Hepatic stellate cell (primary cell): Measurements from ENCODE around the gene IFT88.

ENCODE experiments used
- DNase-seq: peaks from one replicate; pipeline ENCODE4 v3.0.0; 2011; ENCODE audit warnings: low spot score

IFT88 gene

DNA sequence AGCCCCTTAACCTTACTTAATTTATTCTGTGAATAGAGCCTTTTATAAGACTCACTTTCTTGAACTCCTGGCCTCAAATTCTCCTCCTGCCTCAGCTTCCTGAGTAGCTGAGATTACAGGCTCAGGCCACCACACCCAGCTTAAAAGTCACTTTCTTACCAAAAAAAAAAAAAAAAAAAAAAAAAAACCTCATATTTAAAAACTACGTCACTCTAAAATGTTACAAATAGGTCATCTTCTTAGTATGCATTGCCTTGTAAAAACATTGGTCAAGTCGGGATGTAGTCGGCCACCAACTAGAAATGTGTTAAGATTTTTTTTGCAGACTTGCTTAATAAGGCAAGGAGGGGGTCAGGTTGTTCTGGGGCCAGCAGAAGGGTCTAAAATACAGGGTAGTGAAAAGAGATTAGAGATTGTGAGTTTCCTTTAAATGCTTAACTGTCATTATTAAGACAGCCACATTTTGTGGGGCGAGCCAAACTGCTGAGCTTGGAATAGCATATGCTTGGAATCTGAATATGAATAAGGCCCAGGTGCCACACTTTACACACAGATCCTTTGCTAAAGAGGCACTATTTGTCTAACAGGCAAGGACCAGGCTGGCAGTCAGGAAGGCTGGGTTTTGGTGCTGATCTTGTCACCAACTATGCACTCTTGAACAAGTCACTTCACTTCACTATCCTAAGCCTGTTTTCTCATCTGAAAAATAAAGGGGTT is 120.1 kb downstream of the IFT88 start:
- no peak for DNase-seq

DNA sequence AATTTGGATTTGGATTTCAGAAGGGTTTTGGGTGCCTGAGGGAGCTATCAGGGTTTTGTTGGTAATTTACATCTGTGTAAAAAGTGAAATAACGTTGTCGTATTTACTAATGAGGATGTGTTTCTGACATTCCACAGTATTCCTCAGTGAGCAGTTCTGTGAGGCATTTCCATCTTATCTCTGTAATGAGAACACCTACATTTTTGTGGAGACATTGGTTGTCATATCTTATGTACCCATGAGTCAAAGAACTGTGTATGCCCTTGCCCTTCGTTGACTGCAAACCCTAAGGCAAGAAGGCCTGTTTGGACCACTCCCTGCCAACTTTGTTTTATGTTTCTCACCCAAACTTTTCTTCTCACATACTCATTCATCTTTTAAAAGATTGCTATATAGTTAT is 122.3 kb downstream of the IFT88 start:
- DNase-seq: no peak

DNA sequence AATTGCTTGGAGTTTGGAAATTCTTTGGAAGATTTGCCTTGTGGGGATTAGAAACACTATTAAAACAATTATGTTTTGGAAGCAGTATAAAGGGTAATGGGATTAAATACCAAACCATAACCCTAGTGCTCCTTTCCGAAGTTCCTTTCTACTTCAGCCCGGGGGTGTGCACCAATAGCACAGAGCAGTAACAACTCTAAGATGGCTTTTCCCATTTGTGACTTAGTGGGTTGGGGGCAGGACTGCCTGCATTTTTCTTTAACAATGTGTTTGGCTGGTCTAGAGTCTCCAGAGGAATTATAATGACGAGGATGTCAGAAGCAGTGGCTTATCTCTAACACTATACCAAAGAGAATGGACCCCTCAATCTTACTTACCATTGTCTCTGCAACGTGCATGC is 124.7 kb downstream of the IFT88 start:
- DNase-seq: no peak

DNA sequence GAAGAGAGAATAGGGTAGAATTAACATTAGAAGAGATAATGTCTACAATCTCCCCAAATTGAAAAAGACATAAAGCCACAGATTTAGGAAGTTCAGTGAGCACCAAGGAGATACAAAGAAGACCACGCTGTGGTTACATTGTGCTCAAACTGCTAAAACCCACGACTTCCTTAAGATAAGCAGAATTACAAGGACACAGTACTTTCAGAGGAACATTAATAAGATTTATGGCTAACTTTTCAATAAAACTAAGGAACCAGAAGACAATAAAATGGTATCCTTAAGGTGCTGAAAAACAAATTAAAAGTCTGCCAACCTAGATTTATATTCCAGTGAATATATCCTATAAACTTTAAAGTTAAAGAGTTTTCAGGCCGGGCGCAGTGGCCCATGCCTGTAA is 129.1 kb downstream of the IFT88 start:
- no peak for DNase-seq

DNA sequence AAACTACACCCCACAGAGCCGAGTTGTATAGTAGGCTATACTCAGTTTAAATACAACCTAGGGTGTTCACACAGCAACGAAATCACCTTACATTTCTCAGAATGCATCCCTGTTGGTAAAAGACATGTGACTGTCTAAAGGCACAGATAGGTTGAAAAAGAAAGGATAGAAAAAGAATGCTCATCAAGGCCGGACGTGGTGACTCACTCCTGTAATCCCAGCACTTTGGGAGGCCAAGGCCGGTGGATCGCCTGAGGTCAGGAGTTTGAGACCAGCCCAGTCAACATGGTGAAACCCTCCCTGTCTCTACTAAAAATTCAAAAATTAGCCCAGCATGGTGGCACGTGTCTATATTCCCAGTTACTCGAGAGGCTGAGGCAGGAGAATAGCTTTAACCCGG is 132.8 kb downstream of the IFT88 start:
- DNase-seq: no peak

DNA sequence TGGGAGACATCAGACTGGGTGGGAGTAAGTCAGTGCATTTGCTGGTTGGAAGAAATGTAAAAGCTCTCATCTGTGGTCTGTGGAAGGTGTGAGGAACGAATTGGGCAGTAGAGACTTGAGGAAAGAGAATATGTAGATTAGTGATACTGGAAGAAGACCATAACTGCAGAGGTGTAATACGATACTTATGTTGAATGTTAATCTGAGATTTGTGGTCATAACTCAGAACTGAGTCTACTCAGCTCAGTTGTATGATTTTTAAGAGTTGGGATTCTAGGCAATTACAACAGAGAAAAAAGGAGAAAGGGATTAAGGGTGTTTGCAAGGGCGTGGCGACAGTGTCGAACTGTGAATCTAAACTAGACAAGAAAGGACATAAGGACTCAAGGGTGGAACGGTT is 133.3 kb downstream of the IFT88 start:
- DNase-seq: no peak

DNA sequence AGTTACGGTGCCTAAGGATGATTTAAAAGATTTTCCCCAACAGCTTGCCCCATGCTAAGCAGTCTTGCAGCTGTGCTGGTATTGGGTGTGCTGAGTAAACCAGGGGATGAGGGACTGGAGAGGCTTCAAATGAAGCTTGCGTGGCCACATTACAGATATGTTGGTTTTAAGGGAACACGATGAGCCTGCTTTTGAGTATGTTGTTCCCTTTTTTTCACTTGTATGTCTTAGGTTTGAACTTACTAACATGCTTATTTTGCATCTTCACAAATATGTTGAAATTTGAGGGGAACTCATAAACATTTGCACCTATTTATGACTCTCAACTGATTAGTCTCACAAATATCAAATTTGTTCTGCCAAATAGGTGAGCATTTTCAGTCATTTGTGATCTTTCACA is 134.5 kb downstream of the IFT88 start:
- DNase-seq: no peak

DNA sequence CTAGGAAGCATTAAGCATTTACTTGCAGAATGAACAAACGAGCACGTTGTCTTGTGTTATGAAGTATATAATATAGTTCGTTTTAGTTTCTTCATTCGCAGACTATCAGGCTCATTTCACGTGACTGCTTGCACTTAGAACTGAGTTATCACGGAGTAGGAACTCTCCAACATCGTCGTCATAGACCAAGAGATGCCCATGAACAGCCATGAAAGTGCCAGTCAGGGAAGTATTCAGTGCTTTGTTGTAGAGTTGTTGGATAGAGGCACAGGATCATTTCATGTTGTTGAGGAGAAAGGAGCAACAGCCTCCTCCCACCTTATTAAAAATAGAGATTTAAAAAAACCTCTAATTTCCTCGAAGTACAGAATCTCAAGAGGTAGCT is 135.6 kb downstream of the IFT88 start:
- DNase-seq: no peak

DNA sequence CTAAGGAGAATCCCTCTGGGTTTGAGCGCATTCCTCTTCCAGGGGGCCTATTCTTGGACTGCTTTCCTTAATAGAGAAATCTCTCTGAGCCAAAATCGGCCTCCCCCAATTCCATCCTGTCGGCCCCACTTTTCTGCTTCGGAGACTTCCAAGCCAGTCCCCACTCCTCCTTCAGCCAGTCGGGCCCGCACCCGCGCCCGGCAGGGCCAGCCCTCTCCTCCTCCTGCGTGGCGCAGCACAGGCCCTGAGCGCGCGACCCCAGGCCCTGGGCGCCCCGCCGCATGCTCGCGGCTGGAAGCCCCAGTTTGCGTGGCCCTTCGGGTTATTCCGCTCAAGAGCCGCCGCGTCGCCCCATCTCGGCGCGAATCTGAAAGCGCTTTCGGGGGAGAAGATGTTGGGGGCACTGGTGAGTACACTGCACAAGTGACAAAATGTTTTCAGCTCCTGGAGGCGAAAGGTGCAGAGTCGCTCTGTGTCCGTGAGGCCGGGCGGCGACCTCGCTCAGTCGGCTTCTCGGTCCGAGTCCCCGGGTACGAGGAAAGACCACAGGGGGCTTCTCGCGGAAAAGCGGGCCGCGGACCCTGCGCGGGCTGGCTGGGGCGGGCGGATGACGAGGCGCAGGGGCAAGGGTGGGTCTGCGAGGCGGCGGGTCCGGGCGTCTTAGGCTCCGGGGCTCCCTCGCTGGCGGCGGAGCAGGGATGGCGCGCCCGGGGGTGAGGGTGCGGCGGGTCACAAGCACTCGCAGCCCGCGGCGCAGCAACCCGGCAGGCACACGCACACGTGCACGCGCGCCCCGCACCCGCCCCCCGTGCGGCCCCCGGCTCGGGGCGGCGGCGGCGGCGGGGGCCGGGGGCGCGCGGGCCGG is 136.2 kb downstream of the IFT88 start, which contains the start of gene IL17D:
Gene IL17D, plus strand, starts transcription at position 785 of the 865 bp plus-strand sequence. CDS start 303 bp downstream, outside the sequence.
- DNase-seq: no peak

DNA sequence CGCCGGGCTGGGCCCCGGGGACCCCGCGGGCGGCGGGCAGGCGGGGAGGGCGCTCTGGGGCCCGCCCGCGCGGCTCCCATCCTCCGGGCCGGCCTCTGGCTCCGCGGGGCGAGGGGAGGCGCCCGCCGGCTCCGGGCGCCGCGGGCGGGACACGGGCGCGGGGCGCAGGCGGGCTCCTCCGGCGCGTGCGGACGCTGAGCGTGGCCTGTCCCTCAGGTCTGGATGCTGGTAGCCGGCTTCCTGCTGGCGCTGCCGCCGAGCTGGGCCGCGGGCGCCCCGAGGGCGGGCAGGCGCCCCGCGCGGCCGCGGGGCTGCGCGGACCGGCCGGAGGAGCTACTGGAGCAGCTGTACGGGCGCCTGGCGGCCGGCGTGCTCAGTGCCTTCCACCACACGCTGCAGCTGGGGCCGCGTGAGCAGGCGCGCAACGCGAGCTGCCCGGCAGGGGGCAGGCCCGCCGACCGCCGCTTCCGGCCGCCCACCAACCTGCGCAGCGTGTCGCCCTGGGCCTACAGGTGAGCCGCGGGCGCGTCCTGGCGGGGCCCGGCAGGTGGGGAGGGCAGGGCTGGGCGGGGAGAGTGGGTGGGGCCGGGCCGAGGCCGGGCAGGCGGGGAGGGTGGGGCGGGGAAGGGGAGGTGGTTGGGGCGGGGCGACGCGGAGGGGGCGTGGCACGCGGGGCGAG is 137.0 kb downstream of the IFT88 start:
- DNase-seq: peak; percentile 91

DNA sequence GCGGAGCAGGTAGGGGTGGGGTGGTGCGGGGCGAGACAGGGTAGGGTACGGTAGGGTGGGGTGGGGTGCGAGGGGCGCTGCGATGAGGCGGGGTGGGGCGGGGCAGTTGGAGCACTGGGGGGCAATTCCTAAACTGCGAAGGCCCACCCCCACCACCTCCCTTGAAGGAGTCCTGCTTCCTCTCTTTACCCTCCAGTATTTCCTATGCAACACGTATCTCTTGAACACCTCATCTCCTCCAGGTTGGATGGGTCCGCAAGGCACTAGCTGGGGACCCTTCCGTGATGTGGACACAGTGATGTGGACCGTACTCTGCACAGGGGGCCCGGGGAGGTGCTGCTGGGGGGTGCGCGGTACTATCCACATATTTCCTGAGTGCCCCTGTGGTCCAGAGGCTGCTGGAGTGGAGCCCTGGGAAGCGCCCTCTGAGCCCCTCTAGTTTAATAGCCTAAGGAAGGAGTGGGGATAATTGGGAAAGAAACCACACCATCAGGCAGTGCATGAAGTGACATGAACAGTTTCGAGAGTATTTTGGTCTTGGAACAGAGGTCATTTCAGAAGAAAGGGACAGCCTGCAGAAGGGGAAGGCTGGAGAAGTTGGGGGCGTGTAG is 137.6 kb downstream of the IFT88 start:
- DNase-seq: no peak

DNA sequence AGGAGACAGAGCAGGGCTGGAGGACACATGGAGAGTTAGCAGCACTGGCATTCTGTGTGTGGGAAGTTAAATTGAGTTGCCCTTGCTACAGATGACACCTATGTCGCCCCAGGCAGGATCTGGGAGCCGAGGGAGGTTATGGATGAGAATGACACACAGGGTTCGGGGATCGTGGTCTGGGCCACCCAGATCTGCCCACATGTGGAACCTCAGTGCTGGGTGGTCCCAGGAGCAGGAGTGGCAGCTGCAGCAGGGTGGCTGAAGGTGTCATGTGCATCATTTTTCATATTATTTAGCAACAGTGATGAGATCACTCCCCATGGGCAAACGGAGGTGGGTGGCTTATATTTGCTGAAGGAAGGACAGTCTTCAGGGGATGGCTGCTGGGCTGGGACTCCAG is 139.7 kb downstream of the IFT88 start:
- no peak for DNase-seq

DNA sequence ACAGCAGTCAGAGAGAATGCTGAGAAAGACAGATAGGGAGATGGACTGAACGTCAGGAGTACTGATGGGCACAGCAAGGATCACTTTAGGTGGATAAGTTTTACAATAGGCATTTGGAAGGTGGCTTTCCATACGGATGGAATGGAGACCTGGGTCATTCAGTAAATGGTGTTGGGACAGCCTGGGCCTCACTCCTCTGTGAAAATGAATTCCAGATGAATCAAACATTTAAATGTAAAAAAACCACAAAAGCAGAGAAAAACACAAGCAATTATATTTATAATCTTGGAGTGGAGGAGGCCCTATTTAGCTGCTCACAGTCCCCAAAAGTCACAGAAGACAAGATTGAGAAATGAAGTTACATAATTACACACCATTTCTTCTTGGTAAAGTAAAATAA is 141.3 kb downstream of the IFT88 start:
- DNase-seq: no peak

DNA sequence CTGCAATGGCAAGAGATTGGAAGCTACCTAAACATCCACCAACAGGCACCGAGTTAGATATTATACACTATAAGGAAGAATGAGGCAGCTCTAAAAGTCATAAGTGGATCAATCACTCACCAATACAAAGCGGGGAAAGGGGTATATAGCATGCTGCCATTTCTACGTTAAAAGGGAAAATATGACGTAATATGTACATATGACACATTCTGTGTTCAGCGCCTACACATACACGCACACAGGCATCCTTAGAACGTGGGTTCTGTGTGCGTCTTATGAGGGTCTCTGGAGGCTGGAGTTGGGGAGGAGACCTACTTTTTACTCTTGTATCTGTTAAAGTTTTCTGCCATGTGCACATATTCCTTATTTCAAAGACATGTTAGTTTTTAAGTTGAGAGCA is 142.4 kb downstream of the IFT88 start:
- DNase-seq: no peak

DNA sequence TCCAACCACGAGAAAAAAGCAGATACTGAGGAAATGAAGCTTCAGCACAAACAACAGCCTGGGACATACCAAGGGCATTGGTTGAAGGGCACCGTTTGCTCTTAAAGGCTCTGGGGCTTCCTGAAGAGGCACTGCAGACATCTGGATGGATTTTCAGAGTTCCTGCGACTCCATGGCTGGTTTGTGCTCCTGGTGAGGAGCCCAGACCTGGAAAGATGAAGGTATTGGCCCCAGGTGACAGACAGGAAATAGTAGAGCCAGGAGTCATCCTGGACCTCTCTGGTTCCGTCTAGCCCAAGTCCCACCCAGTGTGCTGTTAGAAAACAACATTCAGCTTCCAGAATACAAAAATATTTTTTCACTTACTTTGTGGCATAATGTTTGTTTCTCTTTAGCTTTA is 142.8 kb downstream of the IFT88 start:
- no peak for DNase-seq

DNA sequence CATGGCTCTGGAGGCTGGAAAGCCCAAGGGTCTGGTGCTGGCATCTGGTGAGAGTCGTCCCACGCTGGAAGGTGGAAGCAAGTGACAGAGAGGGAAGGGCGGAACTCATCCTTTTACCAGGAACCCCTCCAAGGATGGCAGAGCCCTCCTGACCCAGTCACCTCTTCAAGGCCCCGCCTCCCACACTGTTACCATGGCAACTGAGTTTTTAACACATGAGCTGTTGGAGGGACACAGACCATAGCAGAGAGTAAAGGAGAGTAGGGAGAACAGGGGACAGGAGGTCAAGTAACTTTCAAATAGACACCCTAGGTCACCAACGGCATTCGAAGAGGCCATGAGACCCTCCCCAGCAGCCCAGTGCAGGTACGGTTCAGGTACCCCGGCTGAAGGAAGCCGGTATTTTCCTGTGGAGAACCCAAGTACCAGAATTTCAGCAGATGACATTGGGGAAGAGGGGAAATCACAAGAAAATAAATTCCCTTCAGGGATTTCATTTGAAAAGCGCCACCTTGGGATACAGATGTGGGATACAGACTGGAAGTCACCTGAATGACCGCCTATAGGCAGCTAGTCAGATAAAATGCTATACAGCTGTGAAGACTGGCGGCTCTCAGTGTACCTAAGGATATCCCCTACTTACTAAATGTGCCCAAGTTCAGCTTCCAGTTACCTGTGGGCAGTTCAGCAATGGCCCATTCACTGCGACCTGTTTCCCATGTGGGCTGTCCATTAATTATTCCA is 144.5 kb downstream of the IFT88 start:
- DNase-seq: no peak

DNA sequence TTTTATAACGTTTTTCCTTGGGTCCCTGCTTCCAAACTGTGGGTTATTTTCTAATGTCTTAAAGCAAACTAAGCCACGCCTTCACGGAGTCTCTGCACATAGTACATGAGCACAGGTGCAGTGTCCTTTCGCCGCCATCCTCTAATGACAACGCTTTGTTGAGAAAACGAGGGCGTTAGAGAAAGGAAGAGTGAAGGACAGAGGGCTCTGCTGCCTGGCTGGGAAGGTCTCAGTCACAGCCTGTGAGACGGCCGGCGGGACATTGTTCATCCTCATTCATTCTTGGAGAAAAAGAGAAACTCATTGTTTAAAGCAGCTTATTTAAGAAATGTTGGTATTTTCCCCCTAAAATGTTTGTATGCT is 146.0 kb downstream of the IFT88 start:
- no peak for DNase-seq

DNA sequence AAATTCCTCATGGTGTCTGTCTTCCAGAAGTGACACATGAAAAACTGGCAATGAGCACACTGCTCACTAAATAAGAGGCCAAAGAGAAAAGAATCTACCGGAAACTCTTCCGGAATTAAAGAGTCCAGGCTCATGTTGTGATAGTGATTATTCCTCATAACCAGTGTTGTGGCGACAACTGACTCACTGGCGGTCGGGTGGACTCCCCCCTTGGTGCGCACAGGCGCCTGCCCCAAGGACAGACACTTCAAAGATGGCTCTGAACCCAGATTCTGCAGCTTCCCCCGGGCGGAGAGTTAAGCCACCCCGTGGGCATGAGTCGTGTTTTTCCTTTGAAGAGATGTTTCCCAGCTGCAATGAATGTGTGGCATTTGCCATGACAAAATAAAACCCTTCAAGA is 146.8 kb downstream of the IFT88 start:
- peak; percentile 48 for DNase-seq

DNA sequence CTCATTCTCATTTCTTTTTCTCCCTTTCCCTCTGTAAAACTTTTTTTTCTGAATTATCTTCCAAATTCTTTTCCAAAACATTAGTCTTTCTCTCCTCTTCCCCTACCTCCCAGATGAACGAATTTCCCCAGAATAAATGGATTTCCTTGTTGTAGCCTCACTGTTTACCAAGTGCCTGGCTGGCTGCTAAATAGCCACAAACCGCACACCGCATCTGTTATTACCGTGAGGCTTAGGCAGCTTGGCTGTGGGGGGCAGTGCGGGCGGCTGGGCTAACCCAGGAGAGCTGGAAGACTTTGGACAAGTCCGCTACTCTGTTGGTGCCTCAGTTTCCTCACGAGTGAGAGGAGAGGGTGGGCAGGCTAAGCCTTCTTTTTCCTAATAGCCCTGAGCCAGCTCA is 147.2 kb downstream of the IFT88 start:
- no peak for DNase-seq

DNA sequence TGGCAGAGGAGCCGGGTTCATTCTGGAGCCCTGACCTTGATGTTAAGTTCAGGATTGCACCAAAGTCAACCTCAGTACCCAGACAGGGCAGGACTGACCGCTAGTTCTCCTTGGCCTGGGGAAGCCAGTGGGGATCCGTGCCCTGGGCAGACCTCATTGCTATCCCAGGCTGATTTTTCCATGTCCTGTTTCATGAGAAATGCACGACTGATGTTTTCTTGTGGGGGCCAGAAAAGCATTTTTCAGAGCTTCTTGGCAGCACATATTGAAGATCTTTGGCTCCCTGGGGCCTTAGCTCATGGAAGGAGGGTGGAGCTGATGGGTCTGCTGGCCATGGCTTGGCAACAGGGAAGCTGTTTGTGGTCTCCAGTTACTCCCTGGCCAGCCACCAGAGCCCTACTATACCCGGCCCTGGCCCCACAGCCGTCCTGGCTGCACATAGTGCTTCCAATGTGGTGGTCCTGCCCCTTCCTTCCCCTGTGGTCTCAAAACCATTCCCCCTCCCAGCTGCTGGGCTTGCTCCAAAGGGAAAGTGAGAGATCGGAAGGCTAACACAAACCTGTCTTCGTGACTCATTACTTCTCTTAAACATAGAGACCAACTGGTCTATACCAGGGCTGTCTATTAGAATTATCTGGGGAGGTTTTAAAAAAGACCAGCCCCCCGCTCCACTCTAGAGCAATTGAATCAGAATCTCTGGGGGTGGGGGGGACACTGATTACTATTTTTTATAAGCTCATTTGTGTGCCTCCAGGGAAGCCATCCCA is 147.8 kb downstream of the IFT88 start:
- peak; percentile 64 for DNase-seq

DNA sequence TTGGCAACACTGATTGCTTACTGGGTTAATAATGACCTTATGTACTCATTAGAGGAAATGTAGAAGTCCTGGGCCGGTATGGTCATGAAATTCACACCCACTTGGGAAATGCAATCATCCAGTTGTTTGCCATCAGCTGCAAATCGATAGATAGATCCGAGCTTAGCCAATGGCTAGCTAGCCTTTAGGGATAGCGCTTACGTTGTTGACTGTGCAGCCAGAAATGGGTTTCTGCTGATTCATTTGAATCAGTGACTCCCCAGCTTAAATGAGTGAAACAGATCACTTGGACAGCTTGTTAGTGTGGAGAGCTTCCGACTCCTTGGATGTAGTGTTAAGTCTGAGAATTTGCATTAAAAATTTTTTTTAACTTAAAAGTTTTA is 148.4 kb downstream of the IFT88 start:
- DNase-seq: no peak
